Common myeloid progenitor, CD34-positive (primary cell): ENCODE data around the gene IP6K2.

Source experiments
- CTCF ChIA-PET: fragments of 350-600 bp; sonication (Branson Sonifier 250); formaldehyde crosslinking; loops from one replicate; lab custom pipeline; 2021; ENCODE audit warnings: antibody characterized with exemption; lab: Charles Lee
- POLR2A ChIA-PET: fragments of 350-600 bp; sonication (Branson Sonifier 250); formaldehyde crosslinking; loops from one replicate; lab custom pipeline; 2021; ENCODE audit warnings: antibody characterized with exemption; lab: Charles Lee
- DNase-seq, 3 donors: peaks; one replicate each; pipeline versions ENCODE4 v3.0.0 to v3.0.0-alpha.2; 2013
- H3K27ac ChIP-seq, 2 experiments: 1 replicate in 1 of 2; 2 replicates in 1 of 2; pipeline ENCODE4 v1.7.0; 2013; ENCODE audit warnings: inconsistent platforms in 2 of 2, low read length in 2 of 2, mild to moderate bottlenecking in 2 of 2, low read depth in 1 of 2, moderate library complexity in 1 of 2; ENCODE audit not compliant: severe bottlenecking in 2 of 2, insufficient read depth in 1 of 2, poor library complexity in 1 of 2
- H3K27me3 ChIP-seq, 5 experiments: replicated peaks in 2 of 5; 1 replicate in 3 of 5; 2 replicates in 2 of 5; pipeline versions ENCODE4 v1.6.1 to v1.7.0; 2013; ENCODE audit warnings: low read length in 4 of 5, mild to moderate bottlenecking in 2 of 5, moderate library complexity in 2 of 5, inconsistent platforms in 1 of 5; ENCODE audit not compliant: insufficient read depth in 5 of 5, control insufficient read depth in 4 of 5
- H3K36me3 ChIP-seq, 4 experiments: 1 replicate in 2 of 4; 2 replicates in 2 of 4; pipeline versions ENCODE4 v1.6.1 to v1.7.0; 2013; ENCODE audit warnings: low read length in 3 of 4, control low read depth in 1 of 4, mild to moderate bottlenecking in 1 of 4; ENCODE audit not compliant: control insufficient read depth in 4 of 4, insufficient read depth in 4 of 4
- H3K4me1 ChIP-seq, 4 experiments: 1 replicate in 3 of 4; 2 replicates in 1 of 4; pipeline versions ENCODE4 v1.6.1 to v1.7.1; 2013; ENCODE audit warnings: low read length in 3 of 4, mild to moderate bottlenecking in 3 of 4, control low read depth in 1 of 4, inconsistent platforms in 1 of 4, moderate library complexity in 1 of 4; ENCODE audit not compliant: control insufficient read depth in 4 of 4, insufficient read depth in 4 of 4; ENCODE audit errors: control extremely low read depth in 1 of 4
- H3K4me3 ChIP-seq, 7 experiments: 1 replicate in 4 of 7; 2 replicates in 3 of 7; pipeline versions ENCODE4 v1.5.1 to v1.7.0; 2013; ENCODE audit warnings: mild to moderate bottlenecking in 7 of 7, low read length in 6 of 7, moderate library complexity in 6 of 7, inconsistent platforms in 2 of 7, low read depth in 2 of 7, control low read depth in 1 of 7; ENCODE audit not compliant: insufficient read depth in 4 of 7, control insufficient read depth in 1 of 7; ENCODE audit errors: extremely low read depth in 1 of 7
- H3K9me3 ChIP-seq, 5 experiments: 1 replicate in 4 of 5; 2 replicates in 1 of 5; pipeline versions ENCODE4 v1.6.1 to v1.7.1; 2013; ENCODE audit warnings: low read length in 4 of 5, mild to moderate bottlenecking in 2 of 5, inconsistent platforms in 1 of 5, low read depth in 1 of 5, moderate library complexity in 1 of 5; ENCODE audit not compliant: control insufficient read depth in 4 of 5, insufficient read depth in 2 of 5; ENCODE audit errors: control extremely low read depth in 1 of 5
- WGBS: methylation state at CpG from one replicate; pipeline ENCODE4 v1.1.5; 2013; ENCODE audit not compliant: insufficient coverage; 5-methylcytosine and 5-hydroxymethylcytosine counted together

The IP6K2 gene

DNA sequence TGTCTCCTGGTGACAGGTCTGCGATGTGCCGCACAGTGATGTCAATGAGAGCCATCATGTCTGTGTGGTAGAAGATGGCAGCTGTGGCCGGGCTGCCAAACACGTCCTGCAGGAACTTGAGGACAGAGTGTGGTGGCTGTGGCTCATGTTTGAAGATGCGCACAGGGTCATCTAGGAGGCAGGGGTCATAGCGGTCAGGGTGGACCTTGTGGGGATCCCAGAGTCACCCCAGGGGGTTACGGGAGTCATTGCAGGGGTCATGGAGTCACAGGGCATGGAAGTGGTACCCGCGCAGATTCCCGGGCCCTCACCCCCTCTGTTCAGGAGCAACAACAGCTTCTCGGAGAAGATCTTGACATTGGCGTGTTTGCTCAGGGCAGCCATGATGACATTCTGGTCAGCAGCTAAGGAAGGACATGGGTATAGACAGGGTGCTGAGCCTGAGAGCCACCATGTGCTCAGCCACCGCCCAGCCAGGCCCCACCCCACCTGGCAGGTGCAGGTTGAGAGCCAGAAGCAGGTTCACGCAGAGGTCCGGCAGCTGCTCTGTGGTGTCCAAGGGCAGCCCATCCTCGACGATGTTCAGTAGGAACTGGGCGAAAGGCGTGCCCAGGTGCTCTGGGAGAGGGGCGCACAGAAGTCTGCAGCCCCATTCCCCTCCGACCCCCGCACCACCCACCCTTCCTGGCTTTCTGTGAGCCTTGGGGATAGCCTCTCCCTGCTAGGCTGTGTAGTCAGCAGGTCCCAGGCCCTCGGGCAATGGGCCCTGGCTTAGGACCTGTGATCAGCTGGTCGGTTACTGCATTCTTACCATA is 38.2 kb downstream of the IP6K2 start:
- ChIA-PET POLR2A (interaction anchor here (1.6 kb wide), 1 partner anchor 16 kb away, joined by 4 read pairs; the partner anchor contains the start of gene CELSR3), CTCF (no interaction called here)
- H3K36me3 ChIP-seq: peaks cover 2 to 73% (median 25%) of the 10 kb centered on the region in 4 experiments
- H3K4me3 ChIP-seq: no peak overlapping the region
- no peaks in the 10 kb centered on the region for H3K9me3 ChIP-seq
- DNase-seq: no peak
- H3K27me3 ChIP-seq: no peaks in the 10 kb centered on the region
- no peaks in the 10 kb centered on the region for H3K4me1 ChIP-seq
- 99% methylated on average over 22 of the region's 24 CpGs for WGBS
- no peak overlapping the region for H3K27ac ChIP-seq

GRCh38 chr3:48678056-48678455 is 39.0 kb downstream of the IP6K2 start:
- POLR2A ChIA-PET: interaction anchor here (1.6 kb wide), 1 partner anchor 16 kb away, joined by 4 read pairs; the partner anchor contains the start of gene CELSR3

GRCh38 chr3:48674505-48674904 is 42.5 kb downstream of the IP6K2 start:
- no peak for DNase-seq
- Histone ChIP-seq H3K4me1 (no peaks in the 10 kb centered on the region), H3K36me3 (peaks cover 2 to 47% (median 9%) of the 10 kb centered on the region in 4 experiments), H3K4me3 (no peak overlapping the region), H3K27ac (no peak overlapping the region), H3K27me3 (no peaks in the 10 kb centered on the region), H3K9me3 (no peaks in the 10 kb centered on the region)
- CTCF ChIA-PET: interaction anchor here (1.0 to 2.9 kb wide), 2 partner anchors 10 kb away, joined by 3 to 25 read pairs; partner anchors contain the start of gene CELSR3
- 93% methylated on average over 9 of the region's 9 CpGs for WGBS
- POLR2A ChIA-PET: interaction anchor here (0.7 to 1.0 kb wide), 2 partner anchors 11 to 107 kb away, joined by 3 read pairs; no protein-coding TSS in a partner anchor

More at GRCh38 chr3:48678056-48678455, 39.0 kb downstream of the IP6K2 start:
- WGBS: 100% methylated on average over 2 of the region's 4 CpGs
- CTCF ChIA-PET: interaction anchor here (1.0 kb wide), 1 partner anchor 8 kb away, joined by 4 read pairs; the partner anchor contains the start of gene NCKIPSD
- no peaks in the 10 kb centered on the region for H3K4me1 ChIP-seq
- H3K9me3 ChIP-seq: no peaks in the 10 kb centered on the region
- no peak overlapping the region for H3K4me3 ChIP-seq
- no peak overlapping the region for H3K27ac ChIP-seq
- no peaks in the 10 kb centered on the region for H3K27me3 ChIP-seq
- no peak for DNase-seq
- H3K36me3 ChIP-seq: peaks cover 2 to 75% (median 25%) of the 10 kb centered on the region in 4 experiments

- 67% methylated on average over 1 of the region's 1 CpG for WGBS
- POLR2A ChIA-PET: no interaction called here
- CTCF ChIA-PET: no interaction called here
Measured at GRCh38 chr3:48672522-48672921, 44.5 kb downstream of the IP6K2 start.

GRCh38 chr3:48664929-48665328 is 52.1 kb downstream of the IP6K2 start:
- DNase-seq: no peak
- Histone ChIP-seq H3K27ac (no peak overlapping the region), H3K9me3 (no peaks in the 10 kb centered on the region), H3K27me3 (peaks cover 2 to 35% (median 10%) of the 10 kb centered on the region in 5 experiments), H3K4me3 (no peak overlapping the region), H3K4me1 (peaks cover 0 to 31% (median 30%) of the 10 kb centered on the region in 4 experiments), H3K36me3 (no peaks in the 10 kb centered on the region)
- 100% methylated on average over 2 of the region's 4 CpGs for WGBS
- ChIA-PET POLR2A (no interaction called here), CTCF (interaction anchor here (1.4 to 4.6 kb wide), 3 partner anchors 10 to 21 kb away, joined by 3 to 25 read pairs (median 4); no protein-coding TSS in a partner anchor)

More at GRCh38 chr3:48672522-48672921, 44.5 kb downstream of the IP6K2 start:
- Histone ChIP-seq H3K9me3 (no peaks in the 10 kb centered on the region), H3K4me1 (no peaks in the 10 kb centered on the region), H3K36me3 (peaks cover 0 to 28% (median 5%) of the 10 kb centered on the region in 4 experiments), H3K4me3 (no peak overlapping the region), H3K27me3 (no peaks in the 10 kb centered on the region), H3K27ac (no peak overlapping the region)
- DNase-seq: no peak

GRCh38 chr3:48664313-48664644 is 52.7 kb downstream of the IP6K2 start:
- Histone ChIP-seq H3K9me3 (peaks cover 0 to 4% (median 0%) of the 10 kb centered on the region in 5 experiments), H3K27me3 (peaks cover 2 to 39% (median 10%) of the 10 kb centered on the region in 5 experiments), H3K36me3 (no peaks in the 10 kb centered on the region), H3K4me1 (peaks cover 0 to 31% (median 30%) of the 10 kb centered on the region in 4 experiments), H3K27ac (no peak overlapping the region), H3K4me3 (no peak overlapping the region)
- POLR2A ChIA-PET: interaction anchor here (1.2 kb wide), 1 partner anchor 10 kb away, joined by 3 read pairs; no protein-coding TSS in a partner anchor
- 100% methylated on average over 7 of the region's 11 CpGs for WGBS
- CTCF ChIA-PET: interaction anchor here (1.0 to 4.6 kb wide), 4 partner anchors 10 to 41 kb away, joined by 3 to 25 read pairs (median 4); no protein-coding TSS in a partner anchor
- DNase-seq: no peak
